ENCODE data around the gene TMEM87A. TPM values are rescaled to one million over a fixed set of nuclear protein-coding genes. Genes with fewer than 3 reads are reported as not detected.

The TMEM87A gene
- total and polyA plus RNA-seq, 2 experiments from 2014 or later, result 41.8 to 43.5 TPM

GRCh38 chr15:42199126-42199525 lies 74.1 kb downstream of the TMEM87A start:
- H3K4me1 ChIP-seq (ENCODE audit: insufficient read depth), result no peaks in the 10 kb centered on the region
- ATAC-seq (no peak), DNase-seq (ENCODE audit: low spot score) (no peak)
- TF ChIP-seq ETS1 (IDR thresholded peaks at IDR 0.05), result no peak
- no peak for TF ChIP-seq ZNF331 (CRISPR knock-in tag; IDR thresholded peaks at IDR 0.05; ENCODE audit: low read depth)
- no peak for TF ChIP-seq CREB1 (CRISPR knock-in tag; IDR thresholded peaks at IDR 0.05; ENCODE audit: low read depth)
- no peak for TF ChIP-seq CTCF (conservative IDR thresholded peaks at IDR 0.05; ENCODE audit: low read depth in 2 of 2)
- no peak for TF ChIP-seq POLR2AphosphoS5 (IDR thresholded peaks at IDR 0.05; ENCODE audit: low read depth)
- no peak for TF ChIP-seq ZNF114 (CRISPR knock-in tag; IDR thresholded peaks at IDR 0.05)
- no peak for TF ChIP-seq EZH2 (IDR thresholded peaks at IDR 0.05; ENCODE audit: low read depth, unreplicated experiment)
- H3K9me2 ChIP-seq (ENCODE audit: insufficient read depth), result no peaks in the 10 kb centered on the region
- H4K20me1 ChIP-seq (replicated peaks; ENCODE audit: insufficient read depth), result no peaks in the 10 kb centered on the region; the same call in 1 of the 2 replicates
- H2AFZ ChIP-seq, result no peak overlapping the region
- peaks cover 3% of the 10 kb centered on the region; the same call in 1 of the 3 replicates for H3K9me3 Mint-ChIP-seq
- peaks cover 24% of the 10 kb centered on the region; the same call in 2 of the 3 replicates for H3K36me3 Mint-ChIP-seq (ENCODE audit: low read depth)
- no peak overlapping the region for H3K4me2 ChIP-seq
- H3K79me2 ChIP-seq (replicated peaks; ENCODE audit: insufficient read depth), result no peaks in the 10 kb centered on the region; the same call in 1 of the 2 replicates
- no peaks in the 10 kb centered on the region for H3F3A ChIP-seq (replicated peaks; ENCODE audit: low read depth)
- no peaks in the 10 kb centered on the region for H3K4me1 Mint-ChIP-seq
- H3K27me3 ChIP-seq (ENCODE audit: insufficient read depth), result no peaks in the 10 kb centered on the region
- no peak overlapping the region for H3K4me3 ChIP-seq
- no peak overlapping the region for H3K27ac Mint-ChIP-seq
- no peaks in the 10 kb centered on the region for H3K27me3 Mint-ChIP-seq (ENCODE audit: insufficient read depth, low read depth, poor library complexity)
- H3K27ac ChIP-seq (ENCODE audit: low read depth), result no peak overlapping the region
- no peak overlapping the region for H3K4me3 Mint-ChIP-seq
- H3K36me3 ChIP-seq (ENCODE audit: insufficient read depth), result no peaks in the 10 kb centered on the region

- no peak overlapping the region for H3K27ac ChIP-seq (ENCODE audit: low read depth)
- peaks cover 3% of the 10 kb centered on the region; the same call in 1 of the 3 replicates for H3K9me3 Mint-ChIP-seq
- no peaks in the 10 kb centered on the region for H3K27me3 Mint-ChIP-seq (ENCODE audit: insufficient read depth, low read depth, poor library complexity)
- no peak for DNase-seq (ENCODE audit: low spot score)
- H3K4me2 ChIP-seq, result no peak overlapping the region
- H3K4me1 ChIP-seq (ENCODE audit: insufficient read depth), result no peaks in the 10 kb centered on the region
- no peak overlapping the region for H2AFZ ChIP-seq
- H3K4me1 Mint-ChIP-seq, result no peaks in the 10 kb centered on the region
- H3K9me2 ChIP-seq (ENCODE audit: insufficient read depth), result no peaks in the 10 kb centered on the region
- no peaks in the 10 kb centered on the region for H3F3A ChIP-seq (replicated peaks; ENCODE audit: low read depth)
- no peaks in the 10 kb centered on the region; the same call in none of the 2 replicates for H3K79me2 ChIP-seq (replicated peaks; ENCODE audit: insufficient read depth)
- H3K4me3 ChIP-seq, result no peak overlapping the region
- H3K36me3 Mint-ChIP-seq (ENCODE audit: low read depth), result peaks cover 24% of the 10 kb centered on the region; the same call in 2 of the 3 replicates
- H4K20me1 ChIP-seq (replicated peaks; ENCODE audit: insufficient read depth), result no peaks in the 10 kb centered on the region; the same call in 1 of the 2 replicates
- ATAC-seq, result no peak
- no peaks in the 10 kb centered on the region for H3K36me3 ChIP-seq (ENCODE audit: insufficient read depth)
- H3K27me3 ChIP-seq (ENCODE audit: insufficient read depth), result no peaks in the 10 kb centered on the region
- H3K27ac Mint-ChIP-seq, result no peak overlapping the region
- H3K4me3 Mint-ChIP-seq, result no peak overlapping the region
- TF ChIP-seq REST (IDR thresholded peaks at IDR 0.05; ENCODE audit: unreplicated experiment), result no peak
- no peak for TF ChIP-seq JUNB (IDR thresholded peaks at IDR 0.05; ENCODE audit: unreplicated experiment)
- TF ChIP-seq ZNF462 (CRISPR knock-in tag; IDR thresholded peaks at IDR 0.05), result no peak
These were observed 74.7 kb downstream of the TMEM87A start for GRCh38 chr15:42198516-42198915.
